COLO668 (cell line): ENCODE results near the gene SCRN1.

Source experiments
- DNase-seq: peaks from one replicate; lab custom pipeline; 2025; ENCODE audit not compliant: unreplicated experiment; lab: John Stamatoyannopoulos, UW

The SCRN1 gene

GRCh38 chr7:29989257-29989995 lies at the start of gene SCRN1:
Gene SCRN1, minus strand, starts transcription at chr7:29989801. Its CDS starts 20,734 bp downstream, at chr7:29969067.
- peak; percentile 71 for DNase-seq

GRCh38 chr7:30038196-30038980 lies 48.8 kb upstream of the SCRN1 start:
- no peak for DNase-seq

- no peak for DNase-seq
These were observed 46.6 kb upstream of the SCRN1 start for GRCh38 chr7:30036220-30036619.

GRCh38 chr7:30034501-30034900 lies 44.9 kb upstream of the SCRN1 start:
- no peak for DNase-seq

- DNase-seq: peak; percentile 33
These were observed 42.9 kb upstream of the SCRN1 start for GRCh38 chr7:30032310-30033125.

- no peak for DNase-seq
These were observed 40.1 kb upstream of the SCRN1 start for GRCh38 chr7:30029696-30030095.

- DNase-seq: no peak
These were observed 39.4 kb upstream of the SCRN1 start for GRCh38 chr7:30028749-30029635.

GRCh38 chr7:30028216-30028748 lies 38.7 kb upstream of the SCRN1 start, which contains the start of gene PLEKHA8:
Gene PLEKHA8, plus strand, starts transcription at chr7:30028412. Its CDS starts 351 bp downstream, at chr7:30028763.
- peak; percentile 95 for DNase-seq

- DNase-seq: no peak
These were observed 38.2 kb upstream of the SCRN1 start for GRCh38 chr7:30027740-30028215.

GRCh38 chr7:30027065-30027456 lies 37.5 kb upstream of the SCRN1 start:
- DNase-seq: no peak

- peak; percentile 99 for DNase-seq
These were observed 36.8 kb upstream of the SCRN1 start, which contains the start of gene FKBP14 for GRCh38 chr7:30026229-30027064. Gene FKBP14, minus strand, starts transcription at chr7:30026702. Its CDS starts 194 bp downstream, at chr7:30026508.

- DNase-seq: no peak
These were observed 33.9 kb upstream of the SCRN1 start for GRCh38 chr7:30023524-30023923.

- DNase-seq: no peak
These were observed 33.4 kb upstream of the SCRN1 start for GRCh38 chr7:30022991-30023390.

- no peak for DNase-seq
These were observed 30.9 kb upstream of the SCRN1 start for GRCh38 chr7:30020535-30020934.

GRCh38 chr7:30019960-30020359 lies 30.4 kb upstream of the SCRN1 start:
- no peak for DNase-seq

GRCh38 chr7:30019387-30019786 lies 29.8 kb upstream of the SCRN1 start:
- DNase-seq: no peak

GRCh38 chr7:30018451-30018850 lies 28.9 kb upstream of the SCRN1 start:
- no peak for DNase-seq

GRCh38 chr7:30012757-30013156 lies 23.2 kb upstream of the SCRN1 start:
- DNase-seq: no peak

GRCh38 chr7:30010021-30010420 lies 20.4 kb upstream of the SCRN1 start:
- DNase-seq: no peak
